Measurements from ENCODE around the gene JMJD1C.
"Not testable (repeated sequence)": the region's sequence is repeated elsewhere in the genome, so short reads cannot be mapped to it uniquely, and the experiment has no call there.

Gene JMJD1C

GRCh38 chr10:63155388-63156020 is 310.3 kb downstream of the JMJD1C start:
- DNase-seq = no peak

GRCh38 chr10:63154546-63155387 is 311.0 kb downstream of the JMJD1C start:
- DNase-seq = no peak

DNA sequence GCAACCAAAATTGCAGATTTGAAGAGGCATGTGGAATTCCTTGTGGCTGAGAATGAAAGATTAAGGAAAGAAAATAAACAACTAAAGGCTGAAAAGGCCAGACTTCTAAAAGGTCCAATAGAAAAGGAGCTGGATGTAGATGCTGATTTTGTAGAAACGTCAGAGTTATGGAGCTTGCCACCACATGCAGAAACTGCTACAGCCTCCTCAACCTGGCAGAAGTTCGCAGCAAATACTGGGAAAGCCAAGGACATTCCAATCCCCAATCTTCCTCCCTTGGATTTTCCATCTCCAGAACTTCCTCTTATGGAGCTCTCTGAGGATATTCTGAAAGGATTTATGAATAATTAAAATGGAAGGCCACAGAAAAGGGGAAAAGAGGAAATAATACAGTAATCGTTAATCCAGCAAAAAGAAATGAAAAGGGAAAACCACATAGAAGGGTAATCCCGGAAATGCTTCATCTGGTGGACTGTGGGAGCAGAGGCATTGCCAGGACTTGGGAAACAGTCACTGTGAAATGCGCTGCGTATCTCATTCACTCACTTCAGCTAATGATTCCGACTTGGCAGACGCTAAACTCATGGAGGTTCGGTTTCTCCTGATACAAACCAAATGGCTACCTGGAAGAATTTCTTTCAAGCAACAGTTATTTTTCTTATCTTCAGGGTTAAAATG is 311.8 kb downstream of the JMJD1C start:
- DNase-seq = not testable (repeated sequence)

GRCh38 chr10:63150745-63151144 is 315.0 kb downstream of the JMJD1C start:
- DNase-seq = no peak

DNA sequence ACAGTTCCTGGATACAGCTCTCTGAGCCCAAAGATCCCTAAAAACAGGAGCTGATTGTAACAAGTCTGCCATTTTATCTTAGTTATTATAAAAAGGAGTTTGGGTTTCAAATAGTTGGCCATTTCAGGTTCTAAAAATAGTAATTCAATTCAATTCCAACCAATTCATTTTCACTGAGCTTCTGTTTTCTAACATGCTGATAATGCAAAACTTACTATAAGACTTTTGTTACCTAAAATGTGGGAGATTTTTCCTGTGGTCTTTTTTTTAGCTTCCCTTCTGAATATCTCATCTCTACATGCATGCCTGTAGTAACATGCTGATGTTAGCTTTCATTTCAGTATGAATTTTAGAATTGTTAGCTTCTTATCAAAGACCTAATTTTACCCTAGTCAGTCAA is 319.3 kb downstream of the JMJD1C start:
- no peak for DNase-seq

- no peak for DNase-seq
Observed at GRCh38 chr10:63145782-63146181, 320.0 kb downstream of the JMJD1C start.

GRCh38 chr10:63143987-63144386 is 321.8 kb downstream of the JMJD1C start:
- no peak for DNase-seq

GRCh38 chr10:63142136-63142535 is 323.6 kb downstream of the JMJD1C start:
- no peak for DNase-seq

- no peak for DNase-seq
Observed at GRCh38 chr10:63140077-63140476, 325.7 kb downstream of the JMJD1C start.

DNA sequence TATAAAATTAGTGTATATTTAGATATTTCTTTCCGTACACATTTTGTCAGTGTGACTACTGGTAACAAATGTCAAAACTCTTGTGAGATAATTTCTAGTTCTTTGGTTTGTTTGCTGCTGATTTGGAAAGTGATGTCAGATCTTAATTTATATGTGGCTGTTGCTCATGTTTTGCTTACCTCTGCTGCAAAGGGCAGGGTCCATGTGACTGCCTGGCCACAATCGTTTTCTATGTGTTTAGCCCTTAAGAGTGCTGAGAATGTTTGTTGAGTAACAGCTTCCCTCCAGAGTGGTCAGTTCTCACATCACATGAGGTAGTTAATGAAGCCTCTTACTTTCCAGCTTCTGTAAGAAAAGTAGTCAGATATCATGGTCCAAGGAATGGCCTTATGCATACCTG is 328.5 kb downstream of the JMJD1C start:
- no peak for DNase-seq

GRCh38 chr10:63133821-63134557 is 331.8 kb downstream of the JMJD1C start:
- DNase-seq = no peak

DNA sequence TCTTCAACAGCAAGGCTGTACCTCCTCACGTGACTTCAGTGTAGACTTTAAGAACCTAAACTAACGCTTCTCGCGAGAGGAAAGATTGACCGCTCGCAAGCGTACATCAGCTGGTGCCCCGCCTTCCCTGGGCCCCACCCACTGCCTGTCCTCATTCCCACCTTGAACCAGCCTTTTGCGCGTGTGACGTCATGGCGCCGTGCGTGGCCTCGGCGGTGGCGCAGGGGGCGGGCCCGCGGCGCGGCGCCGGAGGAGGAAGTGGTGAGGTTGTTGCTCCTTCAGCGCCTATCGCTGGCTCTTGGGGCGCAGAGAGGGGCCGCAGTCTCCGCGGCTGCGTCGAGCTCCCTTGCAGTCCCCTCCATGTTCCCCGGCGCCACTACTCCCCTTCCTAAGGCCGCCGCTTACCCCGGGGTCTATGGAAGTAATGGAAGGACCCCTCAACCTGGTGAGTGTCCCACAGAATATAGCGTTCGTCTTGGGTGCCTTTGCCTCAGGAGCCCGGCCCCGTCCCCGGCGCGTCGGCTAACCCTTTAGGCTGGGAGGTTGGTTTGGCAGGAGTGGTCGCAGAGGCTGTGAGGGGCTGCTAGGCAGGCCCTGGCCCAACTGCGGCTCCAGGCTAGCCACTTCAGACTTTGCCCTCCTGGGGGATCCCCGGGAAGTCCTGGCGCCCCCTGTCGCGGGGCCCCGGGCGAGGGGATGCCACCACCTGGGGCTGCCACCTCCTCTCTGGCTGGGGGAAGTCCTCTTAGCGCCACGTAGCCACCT is 332.5 kb downstream of the JMJD1C start, which contains the start of gene NRBF2:
NRBF2 (plus strand) TSS at position 273 of the 765 bp plus-strand sequence; CDS start at position 416, 143 bp downstream.
- DNase-seq = peak; percentile 90

- no peak for DNase-seq
Observed at GRCh38 chr10:63132651-63133055, 333.1 kb downstream of the JMJD1C start.

- DNase-seq = no peak
Observed at GRCh38 chr10:63129888-63130287, 335.9 kb downstream of the JMJD1C start.

- no peak for DNase-seq
Observed at GRCh38 chr10:63128443-63128842, 337.3 kb downstream of the JMJD1C start.

DNA sequence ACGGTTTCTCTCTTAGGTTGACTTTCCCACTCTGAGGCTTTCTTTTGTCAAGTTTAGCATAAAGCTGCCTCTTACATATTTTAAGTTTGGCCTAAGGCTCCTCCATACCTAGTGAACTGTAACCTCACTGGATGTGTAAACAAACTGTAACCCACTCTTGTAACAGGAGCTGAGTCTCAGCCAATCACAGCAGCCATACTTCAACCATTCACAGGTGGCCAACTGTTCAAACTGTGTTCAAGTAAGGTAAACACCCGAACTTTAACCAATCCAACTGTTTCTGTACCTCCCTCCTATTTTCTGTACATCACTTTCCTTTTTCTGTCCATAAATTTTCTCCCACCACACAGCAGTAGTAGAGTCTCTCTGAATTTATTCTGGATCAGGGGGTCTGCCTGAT is 340.3 kb downstream of the JMJD1C start:
- no peak for DNase-seq

GRCh38 chr10:63123727-63124362 is 341.9 kb downstream of the JMJD1C start:
- no peak for DNase-seq

DNA sequence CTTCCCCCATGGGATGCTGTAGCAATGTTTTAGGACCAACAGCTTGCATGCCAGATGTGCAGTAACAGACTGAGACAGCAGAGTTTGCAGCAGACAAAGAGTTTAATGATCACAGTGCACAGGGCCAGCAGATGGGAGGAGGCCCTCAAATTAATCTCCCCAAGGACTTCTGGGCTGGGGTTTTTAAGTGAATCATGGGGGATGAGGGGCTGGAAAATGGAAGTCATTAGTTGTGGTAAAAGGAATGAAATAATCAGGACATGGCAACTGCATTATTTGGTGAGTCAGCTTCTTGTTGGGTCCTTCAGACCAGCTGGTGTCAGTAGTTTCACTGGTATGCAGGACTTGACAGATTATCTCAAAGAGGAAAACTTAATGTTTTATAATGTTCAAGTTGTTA is 345.2 kb downstream of the JMJD1C start:
- peak; percentile 98 for DNase-seq

DNA sequence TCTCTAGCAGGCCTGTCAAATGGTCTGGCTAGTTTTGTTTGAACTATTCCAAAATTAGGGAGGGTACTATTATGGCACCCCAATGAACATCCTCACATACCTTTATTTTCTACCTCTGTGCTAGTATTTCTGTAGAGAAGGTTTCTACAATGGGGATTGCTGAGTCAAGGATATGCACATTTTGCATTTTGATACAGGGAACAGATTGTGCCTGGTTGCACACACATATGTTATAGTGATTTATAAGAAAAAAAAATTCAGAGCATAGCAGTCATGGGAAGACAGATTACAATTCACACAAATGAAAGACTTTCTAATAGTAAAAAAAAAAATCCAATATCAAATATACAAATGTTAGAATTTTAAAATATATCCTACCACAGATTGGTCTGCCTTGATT is 346.7 kb downstream of the JMJD1C start:
- no peak for DNase-seq
